ENCODE data around the gene INSC. TPM values are rescaled to one million over a fixed set of nuclear protein-coding genes. Genes with fewer than 3 reads are reported as not detected.

INSC gene
- total and polyA plus RNA-seq, 2 of the 4 experiments (the other 2 are of a cell fraction), result 0.53 to 1.4 TPM

DNA sequence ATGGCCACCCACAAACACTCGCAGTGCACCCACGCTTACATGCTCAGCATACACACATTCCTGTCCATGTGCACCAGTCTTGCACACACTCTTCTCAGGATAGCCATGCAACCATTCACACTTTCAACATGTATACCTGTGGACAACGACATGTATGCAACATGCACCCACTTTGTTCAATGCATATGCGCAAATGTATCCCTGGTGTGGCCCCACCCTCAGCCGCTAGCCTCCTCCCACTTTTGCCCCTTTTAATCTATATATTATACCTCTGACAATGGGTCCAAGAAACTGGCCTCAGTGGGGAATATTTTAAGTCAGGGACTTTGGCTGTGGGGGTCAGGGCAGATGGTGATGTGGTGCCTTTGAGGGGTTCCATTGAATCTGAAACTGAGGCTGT lies 963 bp downstream of the INSC start:
- in situ Hi-C loops (cut with MboI; ENCODE audit: low sequenced_read_pairs), result no loop called here
- intact Hi-C loops (cut with micrococcal nuclease), result no loop called here
- CTCF ChIA-PET, result no interaction called here
- Histone ChIP-seq H2AFZ (replicated peaks; ENCODE audit: low read length, poor library complexity) (no peak overlapping the region), H3K14ac (replicated peaks; ENCODE audit: low read depth, low read length) (0 out of 2 replicates have a peak overlapping the region, but pooled peaks have one; percentile 31), H2BK15ac (ENCODE audit: low read depth, low read length) (0 out of 3 replicates have a peak overlapping the region, but pooled peaks have one; percentile 39), H3K9me1 (ENCODE audit: insufficient read depth, low read length) (peaks cover 20% of the 10 kb centered on the region), H3K18ac (ENCODE audit: low read depth, low read length) (no peak overlapping the region), H2BK120ac (ENCODE audit: low read depth, low read length) (peak overlapping the region; percentile 69), H2AK9ac (replicated peaks; ENCODE audit: low read depth, low read length, poor library complexity) (peak overlapping the region; percentile 51), H3K79me1 (ENCODE audit: low read depth in 1 of 2, low read length in 2 of 2) (peaks cover 0 to 20% of the 10 kb centered on the region in 2 experiments; a peak in 1 of 4 replicates), H3K4me2 (ENCODE audit: low read depth, low read length) (no peak overlapping the region), H3K4me3 (ENCODE audit: insufficient read depth, low read depth, low read length) (no peak overlapping the region), H3K9ac (ENCODE audit: low read depth, low read length) (no peak overlapping the region), H4K20me1 (ENCODE audit: insufficient read depth, low read length) (no peaks in the 10 kb centered on the region), H2BK5ac (ENCODE audit: low read depth, low read length, poor library complexity, severe bottlenecking) (no peak overlapping the region), H3K4me1 (ENCODE audit: control insufficient read depth, insufficient read depth, low read length) (peaks cover 9% of the 10 kb centered on the region), H3K27ac (ENCODE audit: insufficient read depth, low read length) (no peak overlapping the region), H3K36me3 (ENCODE audit: control insufficient read depth, insufficient read depth, low read length) (no peaks in the 10 kb centered on the region), H4K5ac (ENCODE audit: low read depth, low read length) (no peak overlapping the region), H3K9me3 (ENCODE audit: control insufficient read depth, insufficient read depth, low read length) (no peaks in the 10 kb centered on the region), H2BK20ac (ENCODE audit: low read depth, low read length) (no peak overlapping the region), H3K23ac (ENCODE audit: low read depth, low read length) (0 out of 2 replicates have a peak overlapping the region, but pooled peaks have one; percentile 15), H2AK5ac (ENCODE audit: low read depth, low read length) (peak overlapping the region; percentile 60), H3K4ac (ENCODE audit: low read depth, low read length) (peak overlapping the region; percentile 74; the same call in 1 of the 2 replicates), H4K8ac (ENCODE audit: low read depth in 2 of 2, low read length in 2 of 2) (no peak overlapping the region), H4K91ac (ENCODE audit: insufficient read depth, low read depth, low read length) (no peak overlapping the region; the same call in 1 of the 2 replicates), H3K56ac (ENCODE audit: extremely low read depth, insufficient read depth, low read length) (no peak overlapping the region; the same call in 1 of the 2 replicates), H3K27me3 (ENCODE audit: control insufficient read depth, insufficient read depth, low read length) (no peaks in the 10 kb centered on the region)
- POLR2A ChIA-PET (ENCODE audit: unreplicated experiment), result no interaction called here
- BruUV-seq (replicated peaks), result no TSS peak
- WGBS, 2 experiments (ENCODE audit: extremely low coverage in 2 of 2, insufficient read length in 1 of 2), result 100% methylated on average over 3 of the region's 5 CpGs; no CpG with 5 or more reads in 1 of the 2 experiments
- DNase-seq, result no peak
- TF ChIP-seq FOS (IDR thresholded peaks at IDR 0.05; ENCODE audit: low read depth, low read length), result no peak
- TF ChIP-seq POLR2A (IDR thresholded peaks at IDR 0.05; ENCODE audit: low read depth, low read length), result no peak
- no peak for TF ChIP-seq RCOR1 (IDR thresholded peaks at IDR 0.05; ENCODE audit: insufficient replicate concordance, low read length)
- TF ChIP-seq, protein P1, sequence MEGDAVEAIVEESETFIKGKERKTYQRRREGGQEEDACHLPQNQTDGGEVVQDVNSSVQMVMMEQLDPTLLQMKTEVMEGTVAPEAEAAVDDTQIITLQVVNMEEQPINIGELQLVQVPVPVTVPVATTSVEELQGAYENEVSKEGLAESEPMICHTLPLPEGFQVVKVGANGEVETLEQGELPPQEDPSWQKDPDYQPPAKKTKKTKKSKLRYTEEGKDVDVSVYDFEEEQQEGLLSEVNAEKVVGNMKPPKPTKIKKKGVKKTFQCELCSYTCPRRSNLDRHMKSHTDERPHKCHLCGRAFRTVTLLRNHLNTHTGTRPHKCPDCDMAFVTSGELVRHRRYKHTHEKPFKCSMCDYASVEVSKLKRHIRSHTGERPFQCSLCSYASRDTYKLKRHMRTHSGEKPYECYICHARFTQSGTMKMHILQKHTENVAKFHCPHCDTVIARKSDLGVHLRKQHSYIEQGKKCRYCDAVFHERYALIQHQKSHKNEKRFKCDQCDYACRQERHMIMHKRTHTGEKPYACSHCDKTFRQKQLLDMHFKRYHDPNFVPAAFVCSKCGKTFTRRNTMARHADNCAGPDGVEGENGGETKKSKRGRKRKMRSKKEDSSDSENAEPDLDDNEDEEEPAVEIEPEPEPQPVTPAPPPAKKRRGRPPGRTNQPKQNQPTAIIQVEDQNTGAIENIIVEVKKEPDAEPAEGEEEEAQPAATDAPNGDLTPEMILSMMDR (conservative IDR thresholded peaks at IDR 0.05; ENCODE audit: low read depth, low read length), result no peak
- TF ChIP-seq BHLHE40 (IDR thresholded peaks at IDR 0.05; ENCODE audit: low read depth, low read length), result no peak
- dilution Hi-C loops (cut with HindIII; ENCODE audit: low sequenced_read_pairs, unreplicated experiment), result no loop called here
- ATAC-seq (ENCODE audit: low read depth), result no peak
